ENCODE measurements around the gene TCP11.

DNA sequence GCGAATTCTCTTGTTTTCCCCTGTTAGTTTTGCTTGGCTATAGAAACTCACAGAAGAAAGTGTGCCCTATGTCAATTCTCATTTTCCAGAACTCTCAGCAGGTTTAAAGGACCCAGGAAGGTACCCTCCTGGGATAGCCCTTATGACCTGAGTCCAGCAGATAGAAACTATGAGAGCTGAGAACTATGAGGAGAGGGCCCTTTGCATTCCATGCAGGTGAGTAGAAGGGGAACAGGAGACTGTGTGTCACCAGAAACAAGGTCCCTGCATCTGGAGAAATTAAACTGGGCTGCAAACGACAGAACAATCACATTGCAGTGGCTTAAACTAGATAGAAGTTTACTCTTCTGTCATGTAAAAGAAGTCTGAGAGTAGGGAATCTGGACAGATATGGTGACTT lies 36.9 kb upstream of the TCP11 start:
- TF ChIP-seq POLR2A (IDR thresholded peaks at IDR 0.05), result no peak
- TF ChIP-seq, protein P1, sequence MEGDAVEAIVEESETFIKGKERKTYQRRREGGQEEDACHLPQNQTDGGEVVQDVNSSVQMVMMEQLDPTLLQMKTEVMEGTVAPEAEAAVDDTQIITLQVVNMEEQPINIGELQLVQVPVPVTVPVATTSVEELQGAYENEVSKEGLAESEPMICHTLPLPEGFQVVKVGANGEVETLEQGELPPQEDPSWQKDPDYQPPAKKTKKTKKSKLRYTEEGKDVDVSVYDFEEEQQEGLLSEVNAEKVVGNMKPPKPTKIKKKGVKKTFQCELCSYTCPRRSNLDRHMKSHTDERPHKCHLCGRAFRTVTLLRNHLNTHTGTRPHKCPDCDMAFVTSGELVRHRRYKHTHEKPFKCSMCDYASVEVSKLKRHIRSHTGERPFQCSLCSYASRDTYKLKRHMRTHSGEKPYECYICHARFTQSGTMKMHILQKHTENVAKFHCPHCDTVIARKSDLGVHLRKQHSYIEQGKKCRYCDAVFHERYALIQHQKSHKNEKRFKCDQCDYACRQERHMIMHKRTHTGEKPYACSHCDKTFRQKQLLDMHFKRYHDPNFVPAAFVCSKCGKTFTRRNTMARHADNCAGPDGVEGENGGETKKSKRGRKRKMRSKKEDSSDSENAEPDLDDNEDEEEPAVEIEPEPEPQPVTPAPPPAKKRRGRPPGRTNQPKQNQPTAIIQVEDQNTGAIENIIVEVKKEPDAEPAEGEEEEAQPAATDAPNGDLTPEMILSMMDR (IDR thresholded peaks at IDR 0.05), result no peak
